Measurements from ENCODE around the gene PGF.
"Not testable (repeated sequence)": the region's sequence is repeated elsewhere in the genome, so short reads cannot be mapped to it uniquely, and the experiment has no call there.

The PGF gene

DNA sequence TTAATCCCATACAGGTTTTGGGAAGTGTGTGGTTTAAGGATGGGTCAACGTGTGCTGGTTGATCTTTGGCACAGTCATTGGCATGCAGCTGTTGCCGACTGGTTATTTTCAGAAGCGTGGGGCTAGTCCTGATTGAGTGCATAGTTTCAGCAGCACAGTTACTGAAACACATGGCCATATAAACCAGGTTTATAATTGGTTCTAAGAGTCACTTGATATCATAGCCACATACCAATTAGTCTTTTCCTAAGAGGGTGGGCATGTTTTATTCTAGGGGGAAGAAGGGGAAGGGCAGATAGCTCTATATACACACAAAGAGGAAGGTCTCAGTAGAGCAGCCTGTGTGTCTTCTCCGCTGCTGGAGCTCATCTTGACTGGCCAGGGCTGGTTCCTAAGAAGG lies 21.4 kb downstream of the PGF start:
- DNase-seq, result no peak
- intact Hi-C loops (cut with DNase I), result no loop called here

- DNase-seq; intact Hi-C loops (cut with DNase I): not testable (repeated sequence)
These were observed 22.5 kb downstream of the PGF start for GRCh38 chr14:74932936-74933335.

DNA sequence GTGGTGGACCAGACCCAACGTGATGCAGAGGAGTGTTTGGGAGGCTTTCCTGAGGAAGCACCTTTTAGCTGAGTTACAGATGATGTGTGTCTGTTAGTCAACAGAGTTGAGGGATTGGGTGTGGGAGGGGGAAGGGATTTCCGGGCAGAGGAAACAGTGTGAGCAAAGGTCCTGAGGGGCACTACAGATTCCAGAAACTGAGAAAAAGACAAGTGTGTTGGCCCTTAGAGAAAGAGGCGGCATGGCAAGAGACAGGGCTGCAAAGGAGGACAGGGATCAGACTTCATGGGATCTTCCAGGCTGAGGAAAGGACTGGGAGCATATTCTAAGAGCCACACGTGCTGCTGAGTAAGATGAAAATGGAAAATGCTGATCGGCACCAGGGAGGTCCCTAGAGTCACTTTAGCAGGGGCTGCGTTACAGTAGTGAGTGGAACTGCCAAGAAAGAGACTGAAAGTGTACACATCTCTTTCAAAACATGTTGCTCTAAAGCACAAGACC lies 22.9 kb downstream of the PGF start:
- DNase-seq, result no peak
- intact Hi-C loops (cut with DNase I), result no loop called here

- intact Hi-C loops (cut with DNase I); DNase-seq: not testable (repeated sequence)
These were observed 23.7 kb downstream of the PGF start for GRCh38 chr14:74931744-74932143.

- no peak for DNase-seq
- intact Hi-C loops (cut with DNase I), result no loop called here
These were observed 26.2 kb downstream of the PGF start for GRCh38 chr14:74929242-74929641.

DNA sequence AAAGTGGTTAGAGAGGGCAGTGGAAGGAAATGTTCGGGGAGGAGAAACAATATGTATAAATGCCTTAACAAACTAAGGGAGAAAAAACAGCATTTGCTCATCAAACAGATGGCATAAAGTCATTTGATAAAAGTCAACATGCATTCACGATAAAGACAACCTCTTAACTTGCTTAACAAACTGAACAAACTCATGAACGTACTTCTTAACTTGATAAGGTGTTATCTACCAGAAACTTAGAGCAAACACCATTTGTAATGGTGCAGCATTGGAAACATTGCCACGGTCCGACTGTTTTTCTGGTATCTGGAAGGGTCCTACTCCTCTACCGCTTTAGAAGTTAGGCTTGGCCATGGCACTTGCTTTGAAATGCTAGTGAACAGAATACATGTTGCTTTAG lies 28.2 kb downstream of the PGF start:
- DNase-seq, result no peak
- intact Hi-C loops (cut with DNase I), result no loop called here

- no peak for DNase-seq
- intact Hi-C loops (cut with DNase I), result no loop called here
These were observed 31.3 kb downstream of the PGF start for GRCh38 chr14:74924061-74924460.

GRCh38 chr14:74922752-74923401 lies 32.5 kb downstream of the PGF start, which contains the start of gene RPS6KL1:
Gene RPS6KL1, minus strand, starts transcription at chr14:74923260. Its CDS starts 1,719 bp downstream, at chr14:74921541.
- intact Hi-C loops (cut with DNase I), result no loop called here
- peak; percentile 85 to 97 (median 92) for DNase-seq

- intact Hi-C loops (cut with DNase I), result no loop called here
- DNase-seq, result no peak
These were observed 33.2 kb downstream of the PGF start for GRCh38 chr14:74921987-74922751.

- no peak for DNase-seq
- intact Hi-C loops (cut with DNase I), result no loop called here
These were observed 34.3 kb downstream of the PGF start for GRCh38 chr14:74921053-74921620.

- no peak for DNase-seq
- intact Hi-C loops (cut with DNase I), result no loop called here
These were observed 35.1 kb downstream of the PGF start for GRCh38 chr14:74920281-74920680.

- peak in 12 of 42 donors; percentile 19 to 75 (median 58) for DNase-seq
- intact Hi-C loops (cut with DNase I), result no loop called here
These were observed 35.8 kb downstream of the PGF start for GRCh38 chr14:74919421-74920165.

DNA sequence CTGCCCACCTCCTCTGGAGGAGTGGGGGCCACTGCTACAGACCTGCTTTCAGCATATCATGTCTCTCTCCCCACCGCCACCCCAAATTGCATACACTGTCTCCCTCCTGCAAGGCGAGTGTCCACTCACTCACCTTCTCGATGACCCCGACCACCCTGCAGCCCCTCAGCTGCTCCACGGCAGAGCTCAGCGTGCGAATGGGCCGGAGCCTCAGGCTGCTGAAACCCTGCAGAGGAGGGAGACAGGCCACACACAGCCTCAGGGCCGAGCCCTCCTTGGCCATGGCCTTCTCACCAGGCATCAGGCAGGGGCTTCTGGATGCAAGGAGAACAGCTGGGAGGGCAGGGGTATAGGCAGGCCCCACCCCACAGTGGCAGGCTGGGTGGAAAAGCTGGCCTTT lies 37.0 kb downstream of the PGF start:
- no peak for DNase-seq
- intact Hi-C loops (cut with DNase I), result no loop called here

DNA sequence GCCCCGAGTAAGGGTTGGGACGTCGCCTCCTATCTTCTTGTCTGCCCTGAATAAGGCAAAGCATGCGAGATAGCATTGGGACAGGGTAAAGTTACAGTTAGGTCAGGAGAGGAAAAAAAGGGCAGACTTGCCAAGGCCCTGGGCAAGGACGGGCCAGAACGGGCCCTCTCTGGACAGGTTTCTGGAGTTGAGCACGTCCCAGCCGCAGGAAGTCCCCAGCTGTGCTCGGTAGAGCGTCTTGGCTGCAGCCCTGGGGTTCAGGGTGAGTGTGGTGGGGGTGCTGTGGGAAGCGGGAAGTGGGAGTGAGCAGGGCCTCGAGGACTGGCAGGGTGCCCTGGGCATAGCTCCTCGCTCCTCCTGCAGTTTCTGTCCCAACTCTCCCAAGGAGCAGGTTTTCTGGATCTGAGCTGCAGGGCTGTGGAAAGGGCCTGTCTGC lies 37.7 kb downstream of the PGF start:
- intact Hi-C loops (cut with DNase I), result no loop called here
- peak in 17 of 42 donors; percentile 38 to 72 (median 57) for DNase-seq

GRCh38 chr14:74917178-74917543 lies 38.2 kb downstream of the PGF start:
- intact Hi-C loops (cut with DNase I), result no loop called here
- DNase-seq, result no peak

- DNase-seq, result no peak
- intact Hi-C loops (cut with DNase I), result no loop called here
These were observed 39.6 kb downstream of the PGF start for GRCh38 chr14:74915826-74916225.

GRCh38 chr14:74915426-74915825 lies 40.0 kb downstream of the PGF start:
- intact Hi-C loops (cut with DNase I), result no loop called here
- no peak for DNase-seq

GRCh38 chr14:74913986-74914573 lies 41.3 kb downstream of the PGF start:
- peak; percentile 29 to 87 (median 68) for DNase-seq
- intact Hi-C loops (cut with DNase I), result no loop called here

DNA sequence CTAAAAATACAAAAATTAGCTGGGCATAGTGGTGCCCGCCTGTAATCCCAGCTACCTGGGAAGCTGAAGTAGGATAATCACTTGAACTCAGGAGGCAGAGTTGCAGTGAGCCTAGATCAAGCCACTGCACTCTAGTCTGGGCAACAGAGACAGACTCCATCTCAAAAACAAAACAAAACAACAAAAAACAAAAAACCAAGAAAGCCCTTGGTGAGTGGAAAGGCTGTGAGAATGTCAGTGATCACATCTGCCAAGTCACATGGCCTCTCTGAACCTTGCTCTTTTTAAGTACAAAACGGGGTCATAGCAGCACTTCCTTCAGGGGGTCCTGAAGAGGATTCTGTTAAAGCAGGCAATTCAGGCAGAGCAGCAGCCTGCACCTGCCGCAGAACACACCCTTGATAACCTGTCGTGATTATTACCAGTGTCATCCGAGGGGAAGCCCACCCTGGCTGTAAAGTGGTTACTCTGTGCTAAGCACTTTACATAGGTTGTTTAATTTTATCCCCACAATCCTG lies 41.9 kb downstream of the PGF start:
- DNase-seq, result no peak
- intact Hi-C loops (cut with DNase I), result no loop called here

Measured in head of caudate nucleus (tissue), 42 donors.